ENCODE data around the gene RLBP1. TPM values are rescaled to one million over a fixed set of nuclear protein-coding genes. Genes with fewer than 3 reads are reported as not detected.

Gene RLBP1
- total and polyA plus RNA-seq, 9 of the 15 experiments (the other 6 are each of a cell fraction or from before 2014, with no cell fraction given), result 0.05 TPM; not detected in 8

- Histone ChIP-seq H3K9me3 (replicated peaks; ENCODE audit: control insufficient read depth, insufficient read depth, low read depth, low read length) (no peaks in the 10 kb centered on the region), H3K79me2 (ENCODE audit: control insufficient read depth, insufficient read depth, low read length) (no peaks in the 10 kb centered on the region), H3K27ac (ENCODE audit: extremely low read depth, low read depth, low read length) (no peak overlapping the region), H3K27me3 (ENCODE audit: control insufficient read depth in 2 of 2, insufficient read depth in 2 of 2, low read length in 2 of 2) (no peaks in the 10 kb centered on the region), H3K4me3 (no peak overlapping the region), H2AFZ (ENCODE audit: low read depth, low read length) (no peak overlapping the region), H3K4me2 (ENCODE audit: insufficient read depth, low read length) (no peak overlapping the region), H3K36me3 (ENCODE audit: control insufficient read depth, insufficient read depth, low read length) (peaks cover 81% of the 10 kb centered on the region), H3K9ac (ENCODE audit: insufficient read depth in 1 of 2, low read depth in 2 of 2, low read length in 2 of 2) (no peak overlapping the region), H4K20me1 (replicated peaks; ENCODE audit: control insufficient read depth, insufficient read depth, low read length) (no peaks in the 10 kb centered on the region), H3K9me1 (ENCODE audit: control insufficient read depth, insufficient read depth, low read length) (peaks cover 4% of the 10 kb centered on the region), H3K4me1 (replicated peaks in 1 of 2; ENCODE audit: control insufficient read depth in 2 of 2, insufficient read depth in 2 of 2, low read length in 2 of 2) (no peaks in the 10 kb centered on the region; a peak in 1 of 5 replicates)
- in situ Hi-C loops (cut with MboI), result no loop called here
- POLR2A ChIA-PET, result interaction anchor here (0.5 to 1.5 kb wide), 4 partner anchors 10 to 315 kb away, joined by 3 to 7 read pairs (median 4); no protein-coding TSS in a partner anchor
- DNase-seq (ENCODE audit: extremely low read depth in 1 of 4, low spot score in 3 of 4) (no peak), FAIRE-seq (no peak), ATAC-seq (no peak)
- intact Hi-C loops (cut with micrococcal nuclease), result no loop called here
- 88% methylated on average over 8 of the region's 8 CpGs for WGBS (ENCODE audit: insufficient coverage, low coverage, missing lambda C conversion rate)
- TF ChIP-seq TBP (optimal IDR thresholded peaks at IDR 0.05; ENCODE audit: low read depth, low read length), result no peak
- no peak for TF ChIP-seq HNRNPUL1 (IDR thresholded peaks at IDR 0.05; ENCODE audit: low read length)
- TF ChIP-seq THAP7 (CRISPR knock-in tag; IDR thresholded peaks at IDR 0.05), result no peak
- TF ChIP-seq, protein P1, sequence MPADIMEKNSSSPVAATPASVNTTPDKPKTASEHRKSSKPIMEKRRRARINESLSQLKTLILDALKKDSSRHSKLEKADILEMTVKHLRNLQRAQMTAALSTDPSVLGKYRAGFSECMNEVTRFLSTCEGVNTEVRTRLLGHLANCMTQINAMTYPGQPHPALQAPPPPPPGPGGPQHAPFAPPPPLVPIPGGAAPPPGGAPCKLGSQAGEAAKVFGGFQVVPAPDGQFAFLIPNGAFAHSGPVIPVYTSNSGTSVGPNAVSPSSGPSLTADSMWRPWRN (IDR thresholded peaks at IDR 0.05; ENCODE audit: low read depth), result no peak
- TF ChIP-seq PHF8 (IDR thresholded peaks at IDR 0.05; ENCODE audit: borderline replicate concordance, low read length), result no peak
- no TSS peak for BruUV-seq (replicated peaks)
- CTCF ChIA-PET (ENCODE audit: low intra/inter-chr PET ratio), result no interaction called here
Observed at GRCh38 chr15:89195836-89196235, 25.5 kb downstream of the RLBP1 start.

Data from K562 (cell line).